Nephron progenitor cell (in vitro differentiated cells): ENCODE measurements around the gene HNRNPDL.
"Not testable (repeated sequence)": the region's sequence is repeated elsewhere in the genome, so short reads cannot be mapped to it uniquely, and the experiment has no call there.

ENCODE experiments used
- DNase-seq: peaks from one replicate; pipeline ENCODE4 v3.0.0; 2021
- H3K27ac Mint-ChIP-seq: 2 replicates; pipeline ENCODE4 v1.8.0; 2021; ENCODE audit warnings: mild to moderate bottlenecking, moderate library complexity, mixed read lengths
- H3K27me3 Mint-ChIP-seq: 2 replicates; pipeline ENCODE4 v1.8.0; 2021; ENCODE audit warnings: mild to moderate bottlenecking, low read depth, mixed read lengths; ENCODE audit not compliant: poor library complexity
- H3K36me3 Mint-ChIP-seq: 2 replicates; pipeline ENCODE4 v1.8.0; 2021; ENCODE audit warnings: low read depth, mixed read lengths
- H3K4me1 Mint-ChIP-seq: 2 replicates; pipeline ENCODE4 v1.8.0; 2021; ENCODE audit warnings: mixed read lengths
- H3K4me3 Mint-ChIP-seq: 2 replicates; pipeline ENCODE4 v1.8.0; 2021; ENCODE audit warnings: mild to moderate bottlenecking, moderate library complexity, mixed read lengths
- H3K9me3 Mint-ChIP-seq: 2 replicates; pipeline ENCODE4 v1.8.0; 2021; ENCODE audit warnings: mild to moderate bottlenecking, moderate library complexity, mixed read lengths
- TF ChIP-seq, protein P1 (sequence below): fragments of 200-600 bp; sonication (generic); IDR thresholded peaks from 2 replicates; pipeline ENCODE4 v1.5.0; 2021; ENCODE audit warnings: antibody characterized with exemption

Gene HNRNPDL

GRCh38 chr4:82388405-82388804 lies 41.9 kb downstream of the HNRNPDL start:
- Mint-ChIP-seq H3K4me3 (no peak overlapping the region), H3K4me1 (no peaks in the 10 kb centered on the region), H3K9me3 (peaks cover 27% of the 10 kb centered on the region), H3K27me3 (peaks cover 9% of the 10 kb centered on the region), H3K27ac (no peak overlapping the region), H3K36me3 (peaks cover 9% of the 10 kb centered on the region)
- TF ChIP-seq, protein P1, sequence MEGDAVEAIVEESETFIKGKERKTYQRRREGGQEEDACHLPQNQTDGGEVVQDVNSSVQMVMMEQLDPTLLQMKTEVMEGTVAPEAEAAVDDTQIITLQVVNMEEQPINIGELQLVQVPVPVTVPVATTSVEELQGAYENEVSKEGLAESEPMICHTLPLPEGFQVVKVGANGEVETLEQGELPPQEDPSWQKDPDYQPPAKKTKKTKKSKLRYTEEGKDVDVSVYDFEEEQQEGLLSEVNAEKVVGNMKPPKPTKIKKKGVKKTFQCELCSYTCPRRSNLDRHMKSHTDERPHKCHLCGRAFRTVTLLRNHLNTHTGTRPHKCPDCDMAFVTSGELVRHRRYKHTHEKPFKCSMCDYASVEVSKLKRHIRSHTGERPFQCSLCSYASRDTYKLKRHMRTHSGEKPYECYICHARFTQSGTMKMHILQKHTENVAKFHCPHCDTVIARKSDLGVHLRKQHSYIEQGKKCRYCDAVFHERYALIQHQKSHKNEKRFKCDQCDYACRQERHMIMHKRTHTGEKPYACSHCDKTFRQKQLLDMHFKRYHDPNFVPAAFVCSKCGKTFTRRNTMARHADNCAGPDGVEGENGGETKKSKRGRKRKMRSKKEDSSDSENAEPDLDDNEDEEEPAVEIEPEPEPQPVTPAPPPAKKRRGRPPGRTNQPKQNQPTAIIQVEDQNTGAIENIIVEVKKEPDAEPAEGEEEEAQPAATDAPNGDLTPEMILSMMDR, result no peak
- no peak for DNase-seq

DNA sequence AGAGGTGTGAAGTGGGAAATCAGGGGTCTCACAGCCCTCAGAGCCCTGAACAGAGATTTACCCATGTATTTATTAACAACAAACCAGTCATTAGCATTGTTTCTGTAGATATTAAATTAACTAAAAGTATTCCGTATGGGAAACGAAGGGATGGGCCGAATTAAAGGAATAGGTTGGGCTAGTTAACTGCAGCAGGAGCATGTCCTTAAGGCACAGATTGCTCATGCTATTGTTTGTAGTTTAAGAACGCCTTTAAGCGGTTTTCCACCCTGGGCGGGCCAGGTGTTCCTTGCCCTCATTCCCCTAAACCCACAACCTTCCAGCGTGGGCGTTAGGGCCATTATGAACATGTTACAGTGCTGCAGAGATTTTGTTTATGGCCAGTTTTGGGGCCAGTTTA lies 44.0 kb downstream of the HNRNPDL start:
- not testable (repeated sequence) for H3K4me1 Mint-ChIP-seq, DNase-seq, H3K27me3 Mint-ChIP-seq, H3K36me3 Mint-ChIP-seq, H3K4me3 Mint-ChIP-seq, H3K27ac Mint-ChIP-seq
- peaks cover 27% of the 10 kb centered on the region for H3K9me3 Mint-ChIP-seq

- H3K4me1 Mint-ChIP-seq, result peaks cover 21% of the 10 kb centered on the region
- peaks cover 11% of the 10 kb centered on the region for H3K36me3 Mint-ChIP-seq
- peaks cover 6% of the 10 kb centered on the region for H3K27me3 Mint-ChIP-seq
- H3K4me3 Mint-ChIP-seq, result no peak overlapping the region
- no peak overlapping the region for H3K27ac Mint-ChIP-seq
- no peak for DNase-seq
- peaks cover 28% of the 10 kb centered on the region for H3K9me3 Mint-ChIP-seq
- TF ChIP-seq, protein P1, result no peak
These were observed 47.5 kb downstream of the HNRNPDL start for GRCh38 chr4:82382751-82383150.

DNA sequence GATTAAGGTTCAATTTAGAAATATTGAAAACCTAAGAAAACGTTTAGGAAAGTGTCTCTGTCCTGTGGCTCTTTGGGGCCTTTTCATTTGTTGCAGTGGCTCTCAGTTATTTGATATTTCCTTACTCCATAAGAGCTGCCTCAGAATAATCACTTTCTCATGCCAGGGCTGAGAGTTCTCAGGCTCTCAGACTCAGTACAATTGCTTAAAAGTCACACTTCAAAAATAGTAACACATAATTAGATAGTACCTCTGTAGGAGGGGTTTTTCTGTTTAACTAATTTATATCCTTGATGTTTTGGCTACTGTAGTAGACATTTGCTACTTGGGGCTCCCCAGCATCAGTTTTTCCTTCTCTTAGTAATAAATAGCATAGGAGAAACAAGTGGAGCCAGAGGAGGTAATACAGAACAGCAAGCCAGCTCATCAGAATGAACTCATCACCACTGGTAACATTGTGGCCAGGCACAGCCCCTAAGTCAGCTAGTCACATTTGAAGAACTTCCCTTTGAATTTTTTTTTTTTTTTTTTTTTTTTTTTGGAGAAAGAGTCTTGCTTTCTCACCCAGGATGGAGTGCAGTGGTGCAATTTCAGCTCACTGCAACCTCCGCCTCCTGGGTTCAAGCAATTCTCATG lies 48.5 kb downstream of the HNRNPDL start:
- Mint-ChIP-seq H3K36me3 (peaks cover 17% of the 10 kb centered on the region), H3K4me1 (peaks cover 21% of the 10 kb centered on the region), H3K4me3 (no peak overlapping the region), H3K27ac (no peak overlapping the region), H3K9me3 (peaks cover 28% of the 10 kb centered on the region), H3K27me3 (peaks cover 3% of the 10 kb centered on the region)
- TF ChIP-seq, protein P1, result no peak
- DNase-seq, result no peak

- TF ChIP-seq, protein P1, result no peak
- H3K27ac Mint-ChIP-seq, result no peak overlapping the region
- no peak for DNase-seq
- H3K36me3 Mint-ChIP-seq, result peaks cover 22% of the 10 kb centered on the region
- H3K4me1 Mint-ChIP-seq, result peaks cover 25% of the 10 kb centered on the region
- H3K4me3 Mint-ChIP-seq, result no peak overlapping the region
- H3K27me3 Mint-ChIP-seq, result no peaks in the 10 kb centered on the region
- peaks cover 27% of the 10 kb centered on the region for H3K9me3 Mint-ChIP-seq
These were observed 49.0 kb downstream of the HNRNPDL start for GRCh38 chr4:82381235-82381634.

- DNase-seq, result no peak
- Mint-ChIP-seq H3K36me3 (peaks cover 26% of the 10 kb centered on the region), H3K27me3 (no peaks in the 10 kb centered on the region), H3K9me3 (peaks cover 29% of the 10 kb centered on the region), H3K4me3 (no peak overlapping the region), H3K27ac (peak overlapping the region; percentile 45), H3K4me1 (peaks cover 29% of the 10 kb centered on the region)
- TF ChIP-seq, protein P1, result no peak
These were observed 49.4 kb downstream of the HNRNPDL start for GRCh38 chr4:82380831-82381230.
